GM13977 (cell line): Measurements from ENCODE around the gene MLLT10.
"Not testable (repeated sequence)": the region's sequence is repeated elsewhere in the genome, so short reads cannot be mapped to it uniquely, and the experiment has no call there.

Source experiments
- DNase-seq: peaks from one replicate; pipeline ENCODE4 v3.0.0; 2012; ENCODE audit warnings: low spot score
- in situ Hi-C: fragments of 300-500 bp; cut with MboI; formaldehyde crosslinking; loops from one replicate; pipeline ENCODE4 v1.12.0; 2022; ENCODE audit warnings: low sequenced_read_pairs, low pct_unique_long_range_greater_than_20kb, mixed read lengths, inconsistent platforms; ENCODE audit not compliant: unreplicated experiment
- TF ChIP-seq, protein P1 (sequence below): IDR thresholded peaks from 2 replicates; pipeline ENCODE4 v1.5.1; 2012; ENCODE audit warnings: mild to moderate bottlenecking, control low read depth; ENCODE audit not compliant: insufficient read depth; ENCODE audit errors: extremely low read depth, missing control alignments

Gene MLLT10

DNA sequence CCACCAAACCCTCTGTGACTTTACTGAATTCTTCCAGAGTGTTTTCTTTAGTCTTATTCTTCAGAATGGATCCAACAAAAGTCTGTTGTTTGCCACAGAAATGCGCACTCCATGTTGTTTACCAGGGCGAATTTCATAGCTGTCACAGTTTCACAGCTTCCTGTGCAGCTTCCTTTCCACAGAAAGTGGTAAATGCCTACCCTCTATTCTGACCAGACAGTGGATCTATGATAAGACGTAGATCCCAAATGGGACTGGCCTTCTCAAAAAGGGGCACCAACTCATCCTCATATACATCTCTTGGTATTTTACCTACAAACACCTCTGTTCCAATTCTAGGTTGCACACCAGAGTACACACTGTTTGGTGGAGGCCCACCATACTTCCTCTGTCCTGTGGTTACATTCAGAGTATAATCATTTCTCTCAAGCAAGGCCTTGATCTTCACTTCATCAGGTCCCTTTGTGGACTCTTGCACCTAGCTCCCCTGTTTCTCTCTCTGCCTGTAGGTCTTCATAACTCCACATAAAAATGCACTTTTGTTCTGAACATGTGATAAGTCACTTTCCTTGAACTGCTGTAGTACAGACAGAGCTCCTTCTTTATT is 91.7 kb downstream of the MLLT10 start:
- no peak for DNase-seq
- TF ChIP-seq, protein P1, sequence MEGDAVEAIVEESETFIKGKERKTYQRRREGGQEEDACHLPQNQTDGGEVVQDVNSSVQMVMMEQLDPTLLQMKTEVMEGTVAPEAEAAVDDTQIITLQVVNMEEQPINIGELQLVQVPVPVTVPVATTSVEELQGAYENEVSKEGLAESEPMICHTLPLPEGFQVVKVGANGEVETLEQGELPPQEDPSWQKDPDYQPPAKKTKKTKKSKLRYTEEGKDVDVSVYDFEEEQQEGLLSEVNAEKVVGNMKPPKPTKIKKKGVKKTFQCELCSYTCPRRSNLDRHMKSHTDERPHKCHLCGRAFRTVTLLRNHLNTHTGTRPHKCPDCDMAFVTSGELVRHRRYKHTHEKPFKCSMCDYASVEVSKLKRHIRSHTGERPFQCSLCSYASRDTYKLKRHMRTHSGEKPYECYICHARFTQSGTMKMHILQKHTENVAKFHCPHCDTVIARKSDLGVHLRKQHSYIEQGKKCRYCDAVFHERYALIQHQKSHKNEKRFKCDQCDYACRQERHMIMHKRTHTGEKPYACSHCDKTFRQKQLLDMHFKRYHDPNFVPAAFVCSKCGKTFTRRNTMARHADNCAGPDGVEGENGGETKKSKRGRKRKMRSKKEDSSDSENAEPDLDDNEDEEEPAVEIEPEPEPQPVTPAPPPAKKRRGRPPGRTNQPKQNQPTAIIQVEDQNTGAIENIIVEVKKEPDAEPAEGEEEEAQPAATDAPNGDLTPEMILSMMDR = no peak

DNA sequence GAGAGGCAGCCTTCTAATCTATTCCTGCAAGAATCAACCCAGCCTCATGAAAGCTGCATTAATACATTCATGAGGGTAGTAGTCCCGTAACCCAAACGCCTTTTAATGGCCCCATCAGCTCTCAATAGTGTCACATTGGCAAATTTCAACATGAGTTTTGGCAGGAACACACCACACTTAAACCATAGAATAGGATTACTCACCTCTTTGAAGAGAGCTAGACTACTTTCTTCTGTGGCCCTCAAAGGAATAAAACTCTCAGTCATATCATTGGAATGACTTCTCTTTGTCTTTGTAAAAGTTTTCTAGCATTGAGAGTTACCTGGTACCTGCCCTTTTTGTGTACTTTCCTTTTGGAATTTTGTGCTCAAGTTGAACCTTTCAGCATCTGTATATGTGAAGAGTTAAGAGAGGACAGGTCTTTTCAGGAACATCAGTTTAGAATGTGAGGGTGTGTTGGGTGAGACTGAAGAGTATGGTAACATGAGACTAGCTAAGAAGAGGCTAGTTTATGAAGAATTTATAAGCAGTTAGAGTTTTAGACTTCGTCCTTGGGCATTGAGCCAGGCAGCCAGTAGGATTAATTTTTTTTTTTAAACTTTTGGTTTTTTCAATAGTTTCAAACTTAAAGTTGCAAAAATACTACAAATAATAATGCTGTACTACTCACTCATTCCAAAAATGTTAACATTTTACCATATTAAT is 92.6 kb downstream of the MLLT10 start:
- in situ Hi-C loops = no loop called here
- TF ChIP-seq, protein P1 = no peak
- DNase-seq = no peak

More for the DNA sequence above, 91.7 kb downstream of the MLLT10 start:
- in situ Hi-C loops = no loop called here

DNA sequence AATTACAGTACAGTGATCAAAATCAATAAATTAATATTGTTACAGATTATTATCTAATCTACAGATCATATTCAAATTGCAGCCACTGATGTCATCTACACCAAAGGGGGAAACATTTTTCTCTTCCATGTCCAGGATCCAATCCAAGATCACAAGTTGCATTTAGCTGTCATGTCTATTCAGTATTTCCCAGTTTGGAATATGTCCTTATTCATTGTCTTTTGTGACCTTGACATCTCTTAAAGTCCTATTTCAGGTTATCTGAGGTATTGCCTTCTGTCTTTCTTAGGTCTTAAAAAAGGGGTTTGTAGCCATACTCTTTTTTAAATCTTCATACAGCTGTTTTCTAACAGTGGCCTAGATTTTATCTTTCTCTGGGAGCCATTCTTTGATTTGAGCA is 93.3 kb downstream of the MLLT10 start:
- no peak for DNase-seq
- in situ Hi-C loops = no loop called here
- TF ChIP-seq, protein P1 = no peak

DNA sequence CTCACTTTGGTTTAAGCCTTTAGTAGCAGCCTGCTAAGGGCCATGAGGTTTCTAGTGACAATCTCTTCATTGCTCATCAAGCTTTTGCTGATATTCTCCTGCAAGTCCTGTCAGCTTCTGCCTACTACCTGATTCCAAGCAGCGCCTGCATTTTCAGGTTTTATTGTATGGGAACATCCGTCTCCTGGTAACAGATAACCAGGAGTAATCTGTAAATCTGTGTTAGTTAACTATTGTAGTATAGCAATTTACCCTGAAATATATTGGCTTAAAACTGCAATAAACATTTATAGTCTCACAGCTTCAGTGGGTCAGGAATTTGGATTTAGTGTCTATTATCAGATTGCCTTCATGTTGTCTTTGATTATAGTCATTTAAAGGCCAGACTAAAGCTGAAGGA is 94.0 kb downstream of the MLLT10 start:
- in situ Hi-C loops = no loop called here
- TF ChIP-seq, protein P1 = no peak
- no peak for DNase-seq

DNA sequence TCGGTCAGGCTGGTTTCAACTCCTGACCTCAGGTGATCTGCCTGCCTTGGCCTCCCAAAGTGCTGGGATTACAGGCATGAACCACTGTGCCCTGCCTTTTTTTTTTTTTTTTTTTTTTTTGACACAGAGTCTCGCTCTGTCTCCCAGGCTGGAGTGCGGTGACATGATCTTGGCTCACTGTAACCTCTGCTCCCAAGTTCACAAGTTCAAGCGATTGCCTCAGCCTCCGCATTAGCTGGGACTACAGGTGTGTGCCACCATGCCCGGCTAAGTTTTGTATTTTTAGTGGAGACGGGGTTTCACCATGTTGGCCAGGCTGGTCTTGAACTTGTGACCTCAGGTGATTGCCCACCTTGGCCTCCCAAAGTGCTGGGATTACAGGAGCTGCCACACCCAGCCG is 94.6 kb downstream of the MLLT10 start:
- in situ Hi-C loops, DNase-seq: not testable (repeated sequence)

DNA sequence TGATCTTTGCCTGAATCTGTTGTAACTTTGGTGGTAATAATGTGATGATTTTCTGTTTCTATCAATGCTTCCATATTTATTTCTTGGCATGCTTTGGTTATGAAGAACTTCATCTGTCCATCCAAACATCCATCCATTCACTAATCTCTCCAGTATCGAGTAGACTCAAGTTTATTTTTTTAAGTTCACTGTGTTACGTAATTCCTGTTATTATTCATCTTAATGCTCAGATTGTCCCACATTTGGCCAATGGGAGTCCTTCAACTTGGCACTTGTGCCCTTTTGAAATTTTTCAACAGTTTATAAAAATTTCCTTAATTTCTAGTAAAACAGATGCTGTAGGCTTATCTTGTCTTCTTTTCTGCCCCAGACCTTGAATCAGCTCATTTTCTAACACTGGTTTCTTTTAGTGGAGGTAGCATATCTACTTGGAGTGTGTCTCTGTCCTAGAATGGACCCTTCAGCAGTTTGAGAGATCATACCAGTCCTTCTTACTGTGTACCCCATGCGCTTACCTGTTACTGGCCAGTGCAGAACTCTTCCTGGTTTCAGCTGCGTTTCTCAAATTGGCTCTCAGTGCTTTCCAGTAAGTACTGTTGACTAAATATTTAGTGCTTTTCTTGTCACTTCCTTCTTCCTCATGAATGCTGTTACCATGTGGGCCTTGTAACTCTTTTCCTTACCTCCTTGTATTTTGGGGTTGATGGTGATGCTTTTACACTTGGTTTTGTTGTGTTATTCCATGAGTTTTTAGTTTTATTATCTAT is 100.8 kb downstream of the MLLT10 start:
- no peak for DNase-seq
- TF ChIP-seq, protein P1 = no peak
- in situ Hi-C loops = no loop called here

DNA sequence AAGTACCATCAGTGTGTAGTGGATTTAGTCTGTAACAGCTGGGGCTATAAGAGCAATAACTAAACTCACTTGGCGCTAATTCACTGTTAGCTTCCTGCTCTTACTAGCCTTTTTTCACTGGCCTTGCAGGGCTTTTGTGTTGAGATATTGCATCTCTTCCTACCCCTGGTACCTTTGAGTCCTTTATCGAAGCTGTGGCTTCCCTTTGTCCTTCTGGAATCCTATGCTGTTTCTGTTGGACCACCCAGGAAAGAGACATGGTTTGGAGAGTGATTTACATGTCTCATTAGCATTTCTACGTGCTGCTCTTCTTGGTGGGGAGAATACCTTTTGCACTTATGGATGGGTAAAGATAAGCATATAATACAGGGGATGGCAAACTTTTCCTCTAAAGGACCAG is 103.8 kb downstream of the MLLT10 start:
- DNase-seq = no peak
- in situ Hi-C loops = no loop called here
- TF ChIP-seq, protein P1 = no peak
